GM10847 (cell line): ENCODE data around the gene JPH2.

Source experiments
- POLR2A ChIP-seq: IDR thresholded peaks from 2 replicates; pipeline ENCODE4 v1.6.1; 2011; ENCODE audit not compliant: insufficient read length; ENCODE audit errors: extremely low read depth

Gene JPH2

DNA sequence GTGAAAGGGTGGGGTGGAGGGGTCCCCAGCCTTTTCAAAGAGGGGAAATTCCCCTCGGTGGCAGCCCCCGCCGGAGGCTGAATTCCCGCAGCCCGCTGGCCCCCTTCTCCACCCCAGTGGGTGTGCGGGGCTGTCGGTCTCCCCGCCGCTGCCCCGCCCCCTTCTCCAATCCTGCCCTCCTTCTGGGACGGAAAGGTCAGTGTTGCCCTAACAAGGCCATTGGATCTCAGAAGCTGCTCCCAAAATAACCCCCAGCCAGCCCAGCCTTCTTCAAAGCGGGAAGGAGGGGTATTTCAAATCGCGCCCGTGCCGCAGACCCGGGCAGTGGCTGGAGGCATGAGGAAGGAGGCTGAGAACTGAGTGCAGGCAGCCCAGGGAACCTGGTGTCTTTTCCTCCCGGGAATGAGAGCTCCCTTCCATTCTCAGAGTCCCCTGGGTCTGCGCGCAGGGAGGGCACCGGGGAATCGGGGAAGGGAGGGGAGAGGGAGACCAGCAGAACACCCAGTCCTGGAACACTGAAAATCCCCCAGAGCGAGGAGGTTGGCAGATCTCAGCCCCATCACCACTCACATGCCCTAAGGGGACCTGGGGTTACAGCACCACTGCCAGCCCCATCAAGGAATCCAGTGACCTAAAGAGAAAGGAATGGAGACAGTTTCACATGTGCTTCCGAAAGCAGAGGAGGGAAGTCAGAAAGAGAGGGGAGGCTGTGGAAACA, at the start of gene JPH2:
JPH2 (minus strand) TSS at position 135 of the 718 bp plus-strand sequence. CDS start 483 bp downstream, outside the sequence.
- TF ChIP-seq POLR2A: no peak

DNA sequence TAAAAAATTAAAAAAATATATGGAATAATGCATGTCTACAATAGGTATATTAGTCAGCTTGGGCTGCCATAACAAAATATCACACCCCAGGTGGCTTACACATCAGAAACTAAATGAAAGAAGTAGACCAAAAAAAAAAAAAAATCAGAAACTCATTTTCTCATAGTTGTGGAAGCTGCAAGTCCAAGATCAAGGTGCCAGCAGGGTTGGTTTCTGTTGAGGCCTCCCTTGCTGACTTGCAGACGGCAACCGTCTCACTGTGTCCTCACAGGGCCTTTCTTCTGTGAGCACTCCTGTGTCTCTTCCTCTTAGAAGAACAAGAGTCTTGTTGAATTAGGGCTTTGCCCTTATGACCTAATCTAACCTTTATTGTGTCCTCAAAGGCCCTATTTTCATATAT, 48.7 kb upstream of the JPH2 start:
- no peak for TF ChIP-seq POLR2A

DNA sequence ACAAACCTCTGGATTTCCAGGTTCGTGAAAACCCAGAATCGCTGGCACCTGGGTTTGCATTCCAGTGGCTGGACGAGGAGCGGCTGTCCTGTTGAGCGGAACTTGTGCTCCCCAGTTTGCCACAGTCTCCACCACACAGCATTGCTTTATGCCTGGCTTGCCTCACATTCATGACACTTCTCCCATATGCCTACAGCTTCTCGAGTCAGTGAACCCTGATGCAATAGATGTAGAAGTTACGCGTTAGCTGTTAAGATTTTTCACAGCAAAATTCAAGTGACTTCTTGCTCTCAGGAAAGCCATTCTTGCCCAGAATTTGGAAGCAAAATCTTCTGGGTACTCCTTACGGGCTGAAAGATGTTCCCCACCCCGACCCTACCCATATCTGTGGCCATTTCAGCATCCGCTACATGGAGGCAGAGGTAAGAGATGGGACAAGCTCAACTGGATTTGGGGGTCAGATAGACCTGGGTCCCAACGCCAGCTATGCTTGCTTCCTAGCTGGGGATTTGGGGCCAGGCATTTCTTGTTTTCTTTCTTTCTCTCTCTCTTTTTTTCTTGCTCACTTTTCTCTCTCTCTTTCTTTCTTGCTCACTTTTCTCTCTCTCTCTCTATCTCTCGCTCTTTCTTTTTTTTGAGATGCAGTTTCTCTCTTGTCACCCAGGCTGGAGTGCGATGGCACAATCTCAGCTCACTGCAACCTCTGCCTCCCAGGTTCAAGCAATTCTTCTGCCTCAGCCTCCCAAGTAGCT, 47.8 kb upstream of the JPH2 start:
- no peak for TF ChIP-seq POLR2A

DNA sequence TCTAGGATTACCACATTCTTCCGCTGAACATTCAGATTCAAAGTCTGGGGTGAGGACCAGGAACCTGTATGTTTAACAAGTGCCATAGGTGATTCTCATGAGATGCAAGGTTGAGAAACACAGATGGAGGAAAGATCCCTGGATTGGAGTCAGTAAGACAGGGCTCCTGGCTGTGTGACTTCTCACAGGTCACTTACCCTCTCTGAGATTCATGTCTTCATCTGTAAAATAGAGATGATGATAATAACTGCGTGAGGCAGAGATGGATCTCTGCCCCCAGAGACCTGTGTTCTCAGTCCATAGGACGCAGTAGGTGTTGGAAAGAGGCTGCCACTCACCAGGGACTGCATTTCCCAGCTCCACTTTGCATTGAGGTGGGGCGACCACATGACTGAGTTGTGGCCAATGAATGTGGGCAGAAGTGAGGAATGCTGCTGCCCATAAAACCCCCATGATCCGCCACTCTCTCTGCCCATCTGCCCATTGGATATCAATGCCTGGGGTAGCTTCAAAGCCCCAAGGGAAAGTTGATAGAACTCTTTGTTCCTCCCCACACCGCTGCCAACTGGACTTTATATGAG, 46.5 kb upstream of the JPH2 start:
- TF ChIP-seq POLR2A: no peak

- TF ChIP-seq POLR2A: no peak
Observed at GRCh38 chr20:44231713-44232468, 44.9 kb upstream of the JPH2 start.

DNA sequence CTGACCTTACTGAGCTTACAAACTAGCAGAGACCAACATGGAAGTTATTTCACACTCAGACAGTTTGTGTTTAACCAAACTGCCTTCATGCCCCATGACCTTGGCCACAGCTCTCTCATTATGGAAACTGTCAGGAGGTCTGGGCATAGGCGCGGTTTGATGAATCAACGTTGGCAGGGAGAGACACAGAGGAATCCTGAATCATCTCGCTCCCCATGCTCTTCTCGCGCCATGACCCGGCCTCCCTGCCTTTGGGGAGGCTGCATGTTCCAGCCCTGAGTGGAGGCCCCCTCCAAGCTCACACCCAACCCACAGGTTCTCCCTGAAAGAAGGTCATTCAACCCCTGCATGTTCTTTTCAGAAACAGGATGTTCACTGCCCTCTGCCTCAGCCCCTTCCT, 44.2 kb upstream of the JPH2 start:
- no peak for TF ChIP-seq POLR2A

DNA sequence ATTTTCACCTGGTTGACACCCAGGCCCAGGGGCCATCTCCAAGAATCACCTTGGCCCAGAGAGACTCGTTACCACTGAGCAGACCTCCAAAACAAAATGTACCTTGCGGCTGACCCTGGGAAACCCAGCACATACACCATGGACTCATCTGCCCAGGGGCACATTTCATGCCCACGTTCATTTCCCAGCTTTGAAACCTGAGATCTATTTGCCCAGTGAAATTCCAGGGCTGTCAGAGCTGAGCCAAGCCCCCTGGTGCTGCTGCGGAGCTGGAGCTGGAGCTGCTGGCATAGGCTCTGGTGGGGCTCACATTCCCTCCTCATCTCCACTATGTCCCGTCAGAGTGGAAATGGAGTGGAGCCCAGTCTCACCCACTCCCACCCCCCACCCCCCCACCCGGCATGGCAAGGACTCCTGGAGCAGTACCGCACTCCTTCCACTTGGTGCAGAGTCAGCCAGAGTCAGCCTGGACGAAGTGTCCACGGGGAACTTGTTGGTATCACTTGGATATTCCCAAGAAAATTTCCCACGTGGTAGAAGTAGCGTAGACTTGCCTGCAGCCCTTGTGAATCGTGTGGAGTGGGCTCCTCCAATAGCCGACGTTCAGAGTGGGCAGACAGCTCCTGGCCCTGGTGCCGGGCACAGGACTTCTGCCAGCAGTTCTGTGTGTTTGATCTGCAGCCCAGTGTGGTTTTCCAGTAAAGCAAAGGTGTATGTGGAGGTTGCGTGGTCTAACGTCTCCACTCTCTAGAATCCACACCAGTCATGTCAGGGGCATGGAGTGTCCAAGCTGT, 41.7 kb upstream of the JPH2 start:
- no peak for TF ChIP-seq POLR2A

DNA sequence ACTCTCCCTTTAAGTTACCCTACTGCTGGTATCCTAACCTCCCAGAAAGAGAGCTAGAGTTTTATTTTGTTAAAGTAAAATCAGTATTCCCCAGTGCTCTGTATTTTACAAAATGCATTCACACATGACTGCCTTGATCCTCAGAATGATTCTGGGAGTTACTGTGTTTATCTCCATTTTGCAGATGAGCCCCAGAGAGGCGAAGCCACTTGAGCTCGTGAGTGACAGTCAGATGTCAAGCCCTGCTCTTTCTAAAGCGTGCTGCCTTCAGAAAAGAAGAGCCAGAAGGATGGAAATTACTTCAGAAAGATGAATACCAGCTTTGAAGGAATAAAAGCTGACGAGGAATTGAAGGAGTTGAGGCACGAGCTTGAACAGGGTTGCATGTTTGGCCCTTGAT, 37.6 kb upstream of the JPH2 start:
- TF ChIP-seq POLR2A: no peak

DNA sequence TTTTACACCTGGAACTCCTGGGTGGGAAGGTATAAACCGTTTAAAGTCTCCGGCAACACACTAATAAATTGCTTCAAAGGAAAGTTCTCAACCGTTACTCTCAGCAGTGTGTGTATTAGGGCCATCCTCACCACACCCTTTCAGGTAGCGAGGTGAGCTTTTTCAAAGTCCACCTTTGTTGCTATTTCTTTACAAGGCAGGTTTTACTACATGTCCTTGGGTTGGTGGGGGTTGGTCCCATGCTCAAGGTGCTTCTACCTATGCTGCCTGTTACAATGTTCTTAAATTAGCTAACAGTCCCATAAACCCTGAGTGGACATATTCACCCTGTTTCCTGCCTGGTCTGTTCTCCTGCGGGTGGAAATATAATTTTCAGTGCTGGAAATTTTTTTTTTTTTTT, 36.7 kb upstream of the JPH2 start:
- TF ChIP-seq POLR2A: no peak

GRCh38 chr20:44222633-44223368, 35.8 kb upstream of the JPH2 start:
- TF ChIP-seq POLR2A: no peak

- TF ChIP-seq POLR2A: no peak
Observed at GRCh38 chr20:44222027-44222426, 35.0 kb upstream of the JPH2 start.

DNA sequence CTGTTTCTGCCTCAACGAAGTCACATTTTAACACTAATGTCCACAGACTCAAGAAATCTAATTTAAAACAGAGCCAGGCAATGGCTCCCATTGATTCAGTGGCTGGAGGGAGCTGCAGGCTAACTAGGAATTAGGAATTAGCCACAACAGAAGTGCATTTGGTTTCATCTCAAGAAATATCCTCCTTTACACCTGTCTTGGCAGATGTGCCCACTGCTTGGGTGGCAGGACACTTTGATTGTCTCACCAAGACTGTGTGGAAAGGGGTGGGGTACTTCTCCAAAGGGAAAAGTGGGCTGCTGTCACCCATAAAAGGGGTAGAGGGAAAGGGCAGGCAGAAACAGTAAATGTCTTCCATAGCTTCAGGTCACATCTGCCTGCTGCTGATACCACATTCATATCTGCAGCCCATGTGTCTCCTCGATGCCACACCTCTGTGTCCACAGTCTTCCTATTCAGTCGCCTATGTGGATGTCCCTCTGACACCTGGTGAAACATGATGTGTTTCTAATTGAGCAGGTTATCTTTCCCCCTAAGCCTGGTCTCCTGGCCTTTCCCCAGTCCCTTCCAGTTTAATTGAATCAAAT, 34.5 kb upstream of the JPH2 start:
- no peak for TF ChIP-seq POLR2A

DNA sequence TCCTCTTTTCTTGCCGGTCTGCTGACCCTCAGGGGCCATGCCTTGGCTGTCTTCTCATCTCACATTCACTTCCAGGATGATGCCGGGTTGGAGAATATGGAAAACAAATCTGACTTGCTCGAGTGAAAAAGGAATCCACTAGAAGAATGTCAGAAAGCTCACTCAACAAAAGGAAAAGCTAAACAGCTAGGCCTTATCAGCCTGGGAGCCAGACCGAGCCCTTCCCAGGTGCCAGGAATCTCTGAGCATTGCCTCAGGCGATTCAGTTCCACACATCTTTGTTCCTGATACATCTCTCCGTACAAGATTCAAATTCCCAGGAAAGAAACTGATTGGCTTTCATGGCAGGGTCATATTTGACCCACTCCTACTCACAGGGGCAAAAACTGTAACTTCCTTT, 32.8 kb upstream of the JPH2 start:
- TF ChIP-seq POLR2A: no peak
